Embryonic facial prominence (tissue), 1 donor: ENCODE results near the gene MYL11.
"Not testable (repeated sequence)": the region's sequence is repeated elsewhere in the genome, so short reads cannot be mapped to it uniquely, and the experiment has no call there.

Experiments
- DNase-seq: peaks from one replicate; pipeline ENCODE4 v3.0.0-alpha.2; 2016; ENCODE audit errors: extremely low spot score

MYL11 gene

GRCh38 chr16:30374538-30374937 lies at the start of gene MYL11:
TSS of gene MYL11 (plus strand) at chr16:30374802. CDS start at chr16:30374858, 56 bp downstream.
- DNase-seq: no peak

GRCh38 chr16:30334473-30334989 lies 40.1 kb upstream of the MYL11 start:
- DNase-seq: not testable (repeated sequence)

DNA sequence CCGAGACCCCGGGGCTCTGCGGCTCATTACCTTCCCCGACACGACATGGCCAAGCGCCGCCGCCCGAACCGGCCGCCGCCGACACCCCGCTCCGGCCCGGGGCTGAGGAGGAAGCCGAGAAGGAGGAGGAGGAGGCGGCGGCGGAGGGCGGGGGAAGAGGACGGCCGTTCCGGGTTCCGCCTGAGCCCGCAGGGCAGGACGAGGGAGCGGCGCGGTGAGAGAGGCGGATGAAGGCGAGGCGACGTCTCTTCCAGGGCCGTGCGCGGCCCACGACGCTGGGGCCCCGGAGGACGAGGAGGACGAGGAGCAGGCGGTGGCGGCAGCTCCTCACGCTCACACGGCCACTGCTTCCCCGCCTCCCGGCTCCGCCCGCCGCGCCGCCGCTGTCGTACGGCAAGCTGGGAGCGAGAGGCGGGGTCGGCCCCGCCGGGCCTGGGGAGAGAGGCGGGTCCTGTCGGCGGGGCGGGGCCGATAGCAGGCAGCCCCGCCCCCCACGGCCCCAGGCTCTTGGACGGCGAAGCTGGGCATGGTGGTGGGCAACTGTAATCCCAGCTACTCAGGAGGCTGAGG lies 39.5 kb upstream of the MYL11 start:
- DNase-seq: not testable (repeated sequence)

GRCh38 chr16:30335598-30336474 lies 38.8 kb upstream of the MYL11 start:
- no peak for DNase-seq

- DNase-seq: not testable (repeated sequence)
Measured at GRCh38 chr16:30337964-30338357, 36.6 kb upstream of the MYL11 start.

DNA sequence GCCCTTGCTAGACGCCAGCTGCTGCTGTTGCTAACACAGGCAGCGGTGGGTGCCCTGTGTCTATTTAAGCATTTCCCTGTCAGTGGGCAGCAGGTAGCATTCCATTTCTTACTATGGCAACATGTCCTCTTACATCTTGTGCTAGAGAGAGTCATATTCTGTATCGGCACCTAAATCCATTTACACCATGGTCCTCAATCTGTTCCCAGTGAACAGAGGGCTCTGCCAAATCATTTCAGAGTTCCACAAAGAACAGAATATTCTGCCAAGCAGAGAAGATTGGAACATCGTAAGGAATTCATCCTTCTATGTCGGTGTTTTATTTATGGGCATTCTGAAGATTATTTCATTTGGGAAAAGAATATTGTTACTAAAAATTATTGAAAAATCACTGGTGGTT lies 35.9 kb upstream of the MYL11 start:
- DNase-seq: not testable (repeated sequence)

DNA sequence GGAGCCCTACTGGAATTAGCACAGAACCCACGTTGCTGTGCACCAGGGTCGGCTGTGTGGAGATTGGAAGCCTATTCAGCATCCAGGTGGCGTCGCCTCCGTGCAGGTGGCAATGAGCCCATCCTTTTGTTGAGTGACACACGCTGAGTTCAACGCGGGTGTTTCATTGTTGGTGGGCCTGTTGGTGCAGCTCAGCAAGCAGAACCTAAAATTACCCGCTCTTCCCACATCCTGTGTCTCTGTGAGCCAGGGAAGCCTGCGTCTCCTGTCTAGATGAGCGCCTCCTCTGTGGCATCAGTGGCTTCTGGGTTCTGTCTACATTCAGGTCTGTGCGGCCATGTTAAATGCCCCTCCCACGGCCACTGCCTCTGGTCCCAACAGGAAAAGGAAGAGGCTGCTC lies 34.0 kb upstream of the MYL11 start:
- DNase-seq: no peak

- not testable (repeated sequence) for DNase-seq
Measured at GRCh38 chr16:30341971-30342370, 32.6 kb upstream of the MYL11 start.

GRCh38 chr16:30342751-30343490 lies 31.7 kb upstream of the MYL11 start:
- no peak for DNase-seq

DNA sequence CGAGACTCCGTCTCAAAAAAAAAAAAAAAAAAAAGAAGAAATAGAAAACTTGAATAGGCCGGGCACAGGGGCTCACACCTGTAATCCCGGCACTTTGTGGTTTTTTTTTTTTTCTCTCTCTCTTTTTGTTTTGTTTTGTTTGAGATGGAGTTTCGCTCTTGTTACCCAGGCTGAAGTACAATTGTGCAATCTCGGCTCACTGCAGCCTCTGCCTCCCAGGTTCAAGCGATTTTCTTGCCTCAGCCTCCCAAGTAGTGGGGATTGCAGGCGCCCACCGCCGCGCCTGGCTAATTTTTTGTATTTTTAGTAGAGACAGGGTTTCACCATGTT lies 31.1 kb upstream of the MYL11 start:
- DNase-seq: not testable (repeated sequence)

GRCh38 chr16:30346286-30346685 lies 28.3 kb upstream of the MYL11 start:
- DNase-seq: no peak

DNA sequence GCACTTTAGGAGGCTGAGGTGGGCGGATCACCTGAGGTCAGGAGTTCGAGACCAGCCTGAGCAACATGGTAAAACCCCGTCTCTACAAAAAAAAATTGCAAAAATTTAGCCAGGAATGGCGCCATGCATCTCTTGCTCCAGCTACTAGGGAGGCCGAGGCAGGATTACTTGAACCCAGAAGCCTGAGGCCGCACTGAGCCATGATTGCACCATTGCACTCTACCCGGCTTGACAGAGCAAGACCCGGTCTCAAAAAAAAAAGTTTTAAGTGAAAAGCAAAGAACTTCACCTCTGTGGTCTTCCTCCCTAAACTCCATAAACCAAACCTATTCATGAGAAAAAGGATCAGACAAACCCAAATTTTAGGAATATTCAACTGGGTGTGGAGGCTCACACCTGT lies 26.5 kb upstream of the MYL11 start:
- no peak for DNase-seq

DNA sequence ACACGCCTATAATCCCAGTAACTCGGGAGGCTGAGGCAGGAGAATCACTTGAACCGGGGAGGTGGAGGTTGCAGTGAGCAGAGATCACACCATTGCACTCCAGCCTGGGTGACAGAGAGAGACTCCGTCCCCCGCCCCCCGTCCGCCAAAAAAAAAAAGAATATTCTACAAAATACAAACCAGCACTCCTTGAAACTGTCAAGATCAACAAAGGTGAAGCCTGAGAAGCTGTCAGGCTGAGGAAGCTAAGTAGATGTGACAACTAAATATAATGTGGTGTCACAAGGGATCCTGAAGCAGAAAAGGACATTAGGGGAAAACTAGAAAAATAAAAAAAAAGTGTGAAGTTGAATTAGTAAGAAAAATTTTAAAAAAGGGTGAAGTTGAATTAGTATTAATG lies 25.7 kb upstream of the MYL11 start:
- DNase-seq: no peak

- DNase-seq: no peak
Measured at GRCh38 chr16:30349675-30350074, 24.9 kb upstream of the MYL11 start.

DNA sequence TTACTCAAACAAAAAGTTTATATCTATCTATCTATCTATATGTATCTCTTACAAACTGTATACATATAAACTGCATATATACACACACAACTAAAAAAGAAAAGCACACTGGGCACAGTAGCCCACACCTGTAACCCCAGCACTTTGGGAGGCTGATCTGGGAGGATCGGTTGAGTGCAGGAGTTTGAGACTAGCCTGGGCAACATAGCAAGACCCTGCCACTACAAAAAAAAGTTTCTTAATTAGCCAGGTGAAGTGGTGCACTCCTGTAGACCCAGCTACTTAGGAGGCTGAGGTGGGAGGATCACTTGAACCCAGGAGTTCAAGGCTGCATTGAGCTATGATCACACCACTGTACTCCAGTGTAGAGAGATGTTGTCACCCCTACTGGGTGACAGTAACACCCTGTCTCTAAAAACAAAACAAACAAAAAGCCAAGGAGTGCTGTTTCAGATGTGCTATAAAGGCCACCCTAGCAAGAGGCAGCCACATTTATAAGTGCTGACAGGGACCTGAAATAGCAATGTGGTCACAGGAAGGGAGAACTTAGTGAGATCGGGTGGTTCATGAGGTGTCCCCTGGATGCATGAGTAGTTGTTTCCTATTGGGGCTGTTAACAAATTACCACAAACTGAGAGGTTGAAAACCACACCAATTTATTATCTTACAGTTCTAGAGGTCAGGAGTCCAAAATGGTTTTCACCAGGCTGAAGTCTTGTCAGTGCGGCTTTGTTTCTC lies 24.3 kb upstream of the MYL11 start:
- no peak for DNase-seq

DNA sequence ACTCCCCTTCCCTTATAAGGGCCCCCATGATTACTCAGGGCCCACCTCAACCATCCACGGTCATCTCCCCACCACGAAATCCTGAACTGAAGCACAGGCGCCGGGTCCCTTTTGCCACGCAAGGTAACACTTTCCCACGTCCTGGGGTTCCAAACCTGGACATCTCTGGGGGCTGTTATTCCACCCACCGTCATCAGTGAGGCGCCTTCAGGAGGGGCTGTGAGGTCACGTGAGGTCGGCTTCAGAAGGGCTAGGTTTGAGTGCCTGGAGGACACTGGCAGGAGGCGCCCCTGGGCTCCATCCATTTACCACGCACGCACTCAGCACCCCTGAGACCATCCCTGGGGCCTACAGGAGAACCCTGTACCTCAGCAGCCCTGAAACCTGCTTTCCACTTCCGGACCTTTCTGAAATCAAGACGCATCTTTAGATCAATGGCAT lies 23.6 kb upstream of the MYL11 start:
- DNase-seq: no peak

DNA sequence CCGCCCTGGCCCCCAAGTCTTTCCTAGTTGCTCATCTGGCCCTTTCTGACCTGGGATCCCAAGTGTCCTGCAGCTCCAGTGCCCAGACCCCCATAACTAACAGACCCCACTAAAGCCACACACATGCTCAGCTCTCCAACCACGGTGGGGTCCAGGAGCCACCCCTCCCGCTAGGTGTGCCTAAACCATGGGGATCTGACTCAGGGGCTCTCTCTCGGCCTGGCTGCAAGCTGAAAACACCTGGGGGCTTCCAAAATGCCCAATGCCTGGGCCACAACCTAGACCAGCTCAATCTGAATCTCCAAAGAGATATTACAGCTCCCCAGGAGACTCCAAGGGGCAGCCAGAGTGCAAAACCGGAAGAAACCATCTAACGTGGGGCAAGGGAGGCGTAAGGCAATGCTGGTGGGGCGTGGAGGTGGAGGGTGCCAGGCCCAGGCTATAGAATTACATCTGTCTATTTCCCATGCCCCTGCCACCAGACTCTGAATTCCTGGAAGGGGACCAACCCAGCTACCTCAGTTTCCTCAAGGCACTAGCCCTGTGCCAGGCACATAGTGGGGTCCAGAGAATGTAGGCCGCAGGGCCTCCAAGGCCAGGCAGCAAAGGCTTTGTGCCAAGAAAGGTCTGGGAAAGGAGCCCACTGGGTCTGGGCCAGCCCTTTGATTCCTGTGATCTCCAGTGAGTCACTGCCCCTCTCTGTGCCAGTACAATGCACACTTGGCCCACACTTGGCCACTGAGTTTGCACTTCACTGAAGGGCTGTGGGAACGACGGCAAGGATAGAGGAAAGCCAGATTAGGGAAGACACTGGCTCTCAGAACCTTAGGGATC lies 22.8 kb upstream of the MYL11 start:
- DNase-seq: no peak

GRCh38 chr16:30352488-30353401 lies 21.9 kb upstream of the MYL11 start:
- no peak for DNase-seq

DNA sequence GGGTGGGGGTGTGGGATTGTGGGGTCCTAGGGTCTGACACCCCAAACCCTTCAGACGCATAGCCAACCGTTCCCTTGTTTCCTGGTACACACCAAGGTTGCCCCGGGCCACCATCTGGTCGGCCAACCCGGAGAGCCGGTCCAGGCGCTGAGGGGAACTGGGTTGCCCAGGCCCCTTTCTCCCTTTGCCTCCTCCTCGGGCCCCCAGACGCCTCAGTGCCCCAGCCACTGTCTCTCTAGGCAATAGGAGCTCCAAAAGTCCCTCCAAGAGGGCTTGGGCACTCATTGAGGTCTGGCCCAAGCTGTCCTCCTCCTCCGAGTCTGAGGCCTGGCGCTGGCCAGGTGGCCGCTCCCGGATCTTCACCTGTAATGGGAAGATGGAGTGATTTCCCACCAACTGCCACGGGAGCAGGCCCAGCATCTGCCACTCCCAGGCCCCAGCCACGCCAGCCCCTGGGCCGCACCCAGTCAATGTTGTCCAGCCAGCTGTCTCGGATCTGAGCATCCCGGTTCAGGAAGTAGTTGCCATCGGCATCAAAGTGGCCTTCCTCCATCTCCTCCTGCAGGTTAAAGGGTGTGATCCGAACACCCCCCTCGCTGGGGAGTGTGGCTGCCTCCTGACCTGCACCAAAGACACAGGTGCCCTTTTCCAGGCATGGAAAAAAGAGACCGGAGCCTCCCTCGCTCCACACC lies 21.0 kb upstream of the MYL11 start:
- DNase-seq: no peak
